Measurements from ENCODE around the gene SLC25A21. TPM values are rescaled to one million over a fixed set of nuclear protein-coding genes. Genes with fewer than 3 reads are reported as not detected.

Gene SLC25A21
- total and polyA plus RNA-seq, 2 of the 13 experiments (the other 11 are each of a cell fraction or from before 2014, with no cell fraction given), result 1.9 to 2.9 TPM

DNA sequence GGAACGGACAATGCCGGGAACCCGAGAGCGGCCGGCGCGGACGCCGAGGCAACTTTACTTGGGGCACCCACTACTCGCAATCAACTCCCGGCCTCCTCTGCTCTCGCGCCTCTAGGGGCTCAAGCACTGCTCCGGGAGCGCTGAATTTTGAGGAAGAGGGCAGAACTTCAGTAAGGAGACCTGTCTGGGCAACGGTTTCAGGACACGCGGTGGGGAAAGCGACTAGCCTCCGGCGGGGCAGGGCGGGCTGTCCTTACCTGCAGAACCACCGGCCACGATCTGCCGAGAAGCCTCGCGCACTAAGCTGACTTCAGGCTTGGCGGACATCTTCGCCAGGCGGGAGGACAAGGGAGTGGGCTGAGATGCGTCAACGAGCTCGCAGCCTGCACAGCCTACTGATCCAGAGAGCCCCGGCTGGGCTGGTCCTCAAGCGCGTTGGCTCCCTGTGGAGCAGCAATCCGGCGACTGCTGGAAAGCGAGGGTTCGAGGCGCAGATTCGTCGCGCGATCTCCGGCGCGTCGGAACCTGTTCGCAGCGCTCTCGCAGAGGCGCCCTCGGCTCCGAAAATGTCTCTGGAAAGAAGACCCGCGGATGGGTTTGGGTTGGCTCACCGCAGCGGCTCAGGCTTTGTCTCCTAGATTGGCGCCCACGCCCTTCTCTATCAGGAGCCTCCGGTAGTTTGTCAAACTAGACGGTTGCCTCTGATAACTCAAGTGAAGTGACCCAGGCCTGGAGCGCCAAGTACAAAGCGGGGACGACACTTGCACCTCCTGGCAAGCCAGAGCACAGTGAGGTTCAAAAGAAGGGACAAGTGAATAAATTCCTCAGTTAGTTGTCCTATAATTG, at the start of gene SLC25A21 (continued):
- TF ChIP-seq, protein P1, sequence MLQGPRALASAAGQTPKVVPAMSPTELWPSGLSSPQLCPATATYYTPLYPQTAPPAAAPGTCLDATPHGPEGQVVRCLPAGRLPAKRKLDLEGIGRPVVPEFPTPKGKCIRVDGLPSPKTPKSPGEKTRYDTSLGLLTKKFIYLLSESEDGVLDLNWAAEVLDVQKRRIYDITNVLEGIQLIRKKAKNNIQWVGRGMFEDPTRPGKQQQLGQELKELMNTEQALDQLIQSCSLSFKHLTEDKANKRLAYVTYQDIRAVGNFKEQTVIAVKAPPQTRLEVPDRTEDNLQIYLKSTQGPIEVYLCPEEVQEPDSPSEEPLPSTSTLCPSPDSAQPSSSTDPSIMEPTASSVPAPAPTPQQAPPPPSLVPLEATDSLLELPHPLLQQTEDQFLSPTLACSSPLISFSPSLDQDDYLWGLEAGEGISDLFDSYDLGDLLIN (CRISPR knock-in tag; IDR thresholded peaks at IDR 0.05; ENCODE audit: borderline replicate concordance), result peak; percentile 77; the same call in 1 of the 2 replicates
- no peak for TF ChIP-seq SIX4 (CRISPR knock-in tag; IDR thresholded peaks at IDR 0.05)
- no peak for TF ChIP-seq FOXK2 (IDR thresholded peaks at IDR 0.05)
- TF ChIP-seq, protein P2, sequence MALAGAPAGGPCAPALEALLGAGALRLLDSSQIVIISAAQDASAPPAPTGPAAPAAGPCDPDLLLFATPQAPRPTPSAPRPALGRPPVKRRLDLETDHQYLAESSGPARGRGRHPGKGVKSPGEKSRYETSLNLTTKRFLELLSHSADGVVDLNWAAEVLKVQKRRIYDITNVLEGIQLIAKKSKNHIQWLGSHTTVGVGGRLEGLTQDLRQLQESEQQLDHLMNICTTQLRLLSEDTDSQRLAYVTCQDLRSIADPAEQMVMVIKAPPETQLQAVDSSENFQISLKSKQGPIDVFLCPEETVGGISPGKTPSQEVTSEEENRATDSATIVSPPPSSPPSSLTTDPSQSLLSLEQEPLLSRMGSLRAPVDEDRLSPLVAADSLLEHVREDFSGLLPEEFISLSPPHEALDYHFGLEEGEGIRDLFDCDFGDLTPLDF (CRISPR knock-in tag; IDR thresholded peaks at IDR 0.05), result peak; percentile 80
- TF ChIP-seq ZNF10 (CRISPR knock-in tag; IDR thresholded peaks at IDR 0.05; ENCODE audit: borderline replicate concordance, low read depth), result peak; percentile 96; the same call in 1 of the 2 replicates
- TF ChIP-seq SALL2 (CRISPR knock-in tag; IDR thresholded peaks at IDR 0.05), result peak; percentile 98
- TF ChIP-seq CBX5 (CRISPR knock-in tag; IDR thresholded peaks at IDR 0.05; ENCODE audit: borderline replicate concordance), result peak; percentile 99
- peak; percentile 98 for TF ChIP-seq ZNF616 (CRISPR knock-in tag; IDR thresholded peaks at IDR 0.05; ENCODE audit: low read depth)
- TF ChIP-seq MYC (CRISPR knock-in tag; IDR thresholded peaks at IDR 0.05; ENCODE audit: borderline replicate concordance), result peak; percentile 91
- TF ChIP-seq ZNF441 (CRISPR knock-in tag; IDR thresholded peaks at IDR 0.05; ENCODE audit: borderline replicate concordance), result peak; percentile 95
- TF ChIP-seq MAFK (conservative IDR thresholded peaks at IDR 0.05 in 1 of 2, IDR thresholded peaks at IDR 0.05 in 1 of 2; ENCODE audit: low read length in 2 of 2), result no peak; a peak in 1 of 4 replicates
- peak; percentile 33; the same call in 1 of the 2 replicates for TF ChIP-seq ZNF383 (CRISPR knock-in tag; IDR thresholded peaks at IDR 0.05; ENCODE audit: borderline replicate concordance)
- TF ChIP-seq, protein P3, sequence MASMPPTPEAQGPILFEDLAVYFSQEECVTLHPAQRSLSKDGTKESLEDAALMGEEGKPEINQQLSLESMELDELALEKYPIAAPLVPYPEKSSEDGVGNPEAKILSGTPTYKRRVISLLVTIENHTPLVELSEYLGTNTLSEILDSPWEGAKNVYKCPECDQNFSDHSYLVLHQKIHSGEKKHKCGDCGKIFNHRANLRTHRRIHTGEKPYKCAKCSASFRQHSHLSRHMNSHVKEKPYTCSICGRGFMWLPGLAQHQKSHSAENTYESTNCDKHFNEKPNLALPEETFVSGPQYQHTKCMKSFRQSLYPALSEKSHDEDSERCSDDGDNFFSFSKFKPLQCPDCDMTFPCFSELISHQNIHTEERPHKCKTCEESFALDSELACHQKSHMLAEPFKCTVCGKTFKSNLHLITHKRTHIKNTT (CRISPR knock-in tag; IDR thresholded peaks at IDR 0.05), result peak; percentile 97
- peak; percentile 99 for TF ChIP-seq FOXC1 (CRISPR knock-in tag; IDR thresholded peaks at IDR 0.05; ENCODE audit: borderline replicate concordance)
- peak; percentile 100 for TF ChIP-seq ZNF839 (CRISPR knock-in tag; IDR thresholded peaks at IDR 0.05; ENCODE audit: borderline replicate concordance)
- peak; percentile 41; the same call in 1 of the 2 replicates for TF ChIP-seq SP2 (CRISPR knock-in tag; IDR thresholded peaks at IDR 0.05)
- TF ChIP-seq ZFX (CRISPR knock-in tag; IDR thresholded peaks at IDR 0.05; ENCODE audit: low read depth), result peak; percentile 96
- peak; percentile 74 for TF ChIP-seq ELF1 (CRISPR knock-in tag; IDR thresholded peaks at IDR 0.05)
- TF ChIP-seq, protein P4, sequence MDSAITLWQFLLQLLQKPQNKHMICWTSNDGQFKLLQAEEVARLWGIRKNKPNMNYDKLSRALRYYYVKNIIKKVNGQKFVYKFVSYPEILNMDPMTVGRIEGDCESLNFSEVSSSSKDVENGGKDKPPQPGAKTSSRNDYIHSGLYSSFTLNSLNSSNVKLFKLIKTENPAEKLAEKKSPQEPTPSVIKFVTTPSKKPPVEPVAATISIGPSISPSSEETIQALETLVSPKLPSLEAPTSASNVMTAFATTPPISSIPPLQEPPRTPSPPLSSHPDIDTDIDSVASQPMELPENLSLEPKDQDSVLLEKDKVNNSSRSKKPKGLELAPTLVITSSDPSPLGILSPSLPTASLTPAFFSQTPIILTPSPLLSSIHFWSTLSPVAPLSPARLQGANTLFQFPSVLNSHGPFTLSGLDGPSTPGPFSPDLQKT (CRISPR knock-in tag; IDR thresholded peaks at IDR 0.05; ENCODE audit: borderline replicate concordance), result no peak
- TF ChIP-seq, protein P5, sequence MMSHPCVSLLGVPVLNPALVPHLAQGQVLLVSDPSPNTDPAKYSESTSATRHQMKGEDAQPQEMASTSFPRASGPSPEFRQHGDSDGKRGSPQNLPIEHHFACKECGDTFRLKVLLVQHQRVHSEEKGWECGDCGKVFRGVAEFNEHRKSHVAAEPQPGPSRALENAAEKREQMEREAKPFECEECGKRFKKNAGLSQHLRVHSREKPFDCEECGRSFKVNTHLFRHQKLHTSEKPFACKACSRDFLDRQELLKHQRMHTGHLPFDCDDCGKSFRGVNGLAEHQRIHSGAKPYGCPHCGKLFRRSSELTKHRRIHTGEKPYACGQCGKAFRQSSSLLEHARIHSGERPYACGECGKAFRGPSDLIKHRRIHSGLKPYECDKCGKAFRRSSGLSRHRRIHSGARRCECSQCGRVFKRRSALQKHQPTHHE (CRISPR knock-in tag; IDR thresholded peaks at IDR 0.05; ENCODE audit: borderline replicate concordance), result peak; percentile 100
- TF ChIP-seq SRSF1 (optimal IDR thresholded peaks at IDR 0.05; ENCODE audit: low read depth, low read length), result peak; percentile 98
- TF ChIP-seq, protein P6, sequence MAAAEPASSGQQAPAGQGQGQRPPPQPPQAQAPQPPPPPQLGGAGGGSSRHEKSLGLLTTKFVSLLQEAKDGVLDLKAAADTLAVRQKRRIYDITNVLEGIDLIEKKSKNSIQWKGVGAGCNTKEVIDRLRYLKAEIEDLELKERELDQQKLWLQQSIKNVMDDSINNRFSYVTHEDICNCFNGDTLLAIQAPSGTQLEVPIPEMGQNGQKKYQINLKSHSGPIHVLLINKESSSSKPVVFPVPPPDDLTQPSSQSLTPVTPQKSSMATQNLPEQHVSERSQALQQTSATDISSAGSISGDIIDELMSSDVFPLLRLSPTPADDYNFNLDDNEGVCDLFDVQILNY (CRISPR knock-in tag; conservative IDR thresholded peaks at IDR 0.05), result peak; percentile 81
